B cell (primary cell): ENCODE measurements around the gene DIAPH1. TPM values are rescaled to one million over a fixed set of nuclear protein-coding genes. Genes with fewer than 3 reads are reported as not detected.

Source experiments
- ATAC-seq: fragments of 200-7000 bp; cut with Tn5 transposase; one replicate; pipeline ENCODE4 v1.10.0; 2021; ENCODE audit warnings: low read depth, mild to moderate bottlenecking, moderate number of reproducible peaks, moderate library complexity
- CTCF ChIA-PET: fragments of 350-600 bp; sonication (Branson Sonifier 250); formaldehyde crosslinking; loops from one replicate; lab custom pipeline; 2021; ENCODE audit warnings: antibody characterized with exemption, inconsistent platforms; lab: Charles Lee
- POLR2A ChIA-PET: fragments of 350-600 bp; sonication (Branson Sonifier 250); formaldehyde crosslinking; loops from one replicate; lab custom pipeline; 2021; ENCODE audit warnings: antibody characterized with exemption; lab: Charles Lee
- DNase-seq: peaks from one replicate; pipeline ENCODE4 v3.0.0; 2013
- H2AFZ ChIP-seq: 2 replicates; pipeline ENCODE4 v1.6.1; 2012; ENCODE audit warnings: mild to moderate bottlenecking, low read depth, low read length; ENCODE audit not compliant: insufficient read depth, poor library complexity, severe bottlenecking
- H3K27ac ChIP-seq, 2 donors: 1 replicate in 1 of 2; 2 replicates in 1 of 2; pipeline ENCODE4 v1.5.1; 2012 to 2013; ENCODE audit warnings: low read length in 2 of 2, mild to moderate bottlenecking in 2 of 2, moderate library complexity in 1 of 2
- H3K27me3 ChIP-seq, 4 experiments: fragments of 200-600 bp in 1 of 4; sonication (generic) in 1 of 4; replicated peaks in 1 of 4; 1 replicate in 2 of 4; 2 replicates in 2 of 4; pipeline versions ENCODE4 v1.6.1 to v1.7.0; 2013 to 2016; ENCODE audit warnings: low read length in 3 of 4, mild to moderate bottlenecking in 2 of 4, mixed read lengths in 1 of 4, moderate library complexity in 1 of 4; ENCODE audit not compliant: insufficient read depth in 4 of 4, control insufficient read depth in 3 of 4; ENCODE audit errors: control extremely low read depth in 1 of 4
- H3K36me3 ChIP-seq, 2 experiments: replicated peaks in 1 of 2; 1 replicate in 1 of 2; 2 replicates in 1 of 2; pipeline versions ENCODE4 v1.6.1 to v1.7.1; 2013; ENCODE audit warnings: low read length in 1 of 2; ENCODE audit not compliant: insufficient read depth in 2 of 2, control insufficient read depth in 1 of 2; ENCODE audit errors: control extremely low read depth in 1 of 2, extremely low read depth in 1 of 2
- H3K4me1 ChIP-seq, 2 donors: fragments of 200-600 bp in 1 of 2; sonication (generic) in 1 of 2; 1 replicate in 1 of 2; 2 replicates in 1 of 2; pipeline versions ENCODE4 v1.5.1 to v1.6.1; 2013 to 2017; ENCODE audit warnings: low read length in 2 of 2; ENCODE audit not compliant: control insufficient read depth in 2 of 2, insufficient read depth in 2 of 2
- H3K4me2 ChIP-seq: replicated peaks from 2 replicates; pipeline ENCODE3; 2012; ENCODE audit warnings: mild to moderate bottlenecking, low read depth, low read length; ENCODE audit not compliant: poor library complexity, severe bottlenecking
- H3K4me3 ChIP-seq, 5 experiments: fragments of 200-600 bp in 1 of 5; sonication (generic) in 1 of 5; 1 replicate in 3 of 5; 2 replicates in 2 of 5; pipeline versions ENCODE4 v1.5.1 to v1.7.0; 2011 to 2016; ENCODE audit warnings: low read length in 4 of 5, mild to moderate bottlenecking in 4 of 5, low read depth in 2 of 5, control low read depth in 1 of 5, moderate library complexity in 1 of 5; ENCODE audit not compliant: insufficient read depth in 1 of 5; ENCODE audit errors: control extremely low read depth in 1 of 5, extremely low read depth in 1 of 5
- H3K79me2 ChIP-seq: fragments of 200-600 bp; sonication (generic); one replicate; pipeline ENCODE4 v1.6.0; 2016; ENCODE audit warnings: low read length; ENCODE audit not compliant: control insufficient read depth, insufficient read depth
- H3K9ac ChIP-seq: fragments of 200-600 bp; sonication (generic); 2 replicates; pipeline ENCODE4 v1.6.1; 2017; ENCODE audit warnings: mild to moderate bottlenecking, low read length, moderate library complexity
- H3K9me3 ChIP-seq, 3 donors: one replicate each; pipeline versions ENCODE4 v1.6.1 to v1.7.1; 2013; ENCODE audit warnings: low read length in 2 of 3; ENCODE audit not compliant: control insufficient read depth in 2 of 3, insufficient read depth in 1 of 3; ENCODE audit errors: control extremely low read depth in 1 of 3
- H4K20me1 ChIP-seq: 2 replicates; pipeline ENCODE4 v1.6.0; 2012; ENCODE audit warnings: mild to moderate bottlenecking, low read length; ENCODE audit not compliant: insufficient read depth, control insufficient read depth, poor library complexity, severe bottlenecking
- H3K27ac Mint-ChIP-seq: one replicate; pipeline ENCODE4 v1.8.0; 2021; ENCODE audit warnings: mixed read lengths
- H3K27me3 Mint-ChIP-seq: one replicate; pipeline ENCODE4 v1.8.0; 2021; ENCODE audit warnings: mixed read lengths
- H3K4me1 Mint-ChIP-seq: one replicate; pipeline ENCODE4 v1.8.0; 2021; ENCODE audit warnings: mixed read lengths
- H3K4me3 Mint-ChIP-seq: one replicate; pipeline ENCODE4 v1.8.0; 2021; ENCODE audit warnings: mixed read lengths
- H3K9me3 Mint-ChIP-seq: one replicate; pipeline ENCODE4 v1.8.0; 2022; ENCODE audit warnings: mixed read lengths; ENCODE audit not compliant: insufficient read depth
- EZH2 ChIP-seq: IDR thresholded peaks from 2 replicates; pipeline ENCODE4 v1.6.1; 2012; ENCODE audit warnings: borderline replicate concordance, low read depth, mild to moderate bottlenecking, moderate library complexity, low read length; ENCODE audit not compliant: insufficient read depth, poor library complexity, severe bottlenecking
- WGBS: methylation state at CpG from one replicate; pipeline ENCODE4 v1.1.5; 2013; ENCODE audit warnings: missing lambda C conversion rate; ENCODE audit not compliant: insufficient coverage; 5-methylcytosine and 5-hydroxymethylcytosine counted together
- intact Hi-C: fragments of 100-400 bp; cut with micrococcal nuclease; formaldehyde crosslinking; loops from one replicate; pipeline ENCODE4 v1.10.0; 2022
- polyA plus RNA-seq: library from polyadenylated mRNA; depleted of rRNA; stranded (reverse); fragments of >200 nt; gene quantifications from 2 replicates; pipeline ENCODE4 v1.2.3, GENCODE V29; 2012
- total RNA-seq, 2 donors: library from RNA; stranded (reverse); fragments of 120-200 nt in 1 of 2; gene quantifications; 1 replicate in 1 of 2; 2 replicates in 1 of 2; pipeline versions ENCODE4 v1.2.3 to v1.2.4, GENCODE V29; 2013 to 2022
- TF ChIP-seq, protein P1 (sequence below): fragments of 200-600 bp; IDR thresholded peaks from one replicate; pipeline ENCODE4 v1.8.0; 2022; ENCODE audit warnings: antibody characterized with exemption, mild to moderate bottlenecking

Gene DIAPH1
- total and polyA plus RNA-seq, 2 donors (not counting 1 experiment from before 2014, with no cell fraction given): 59.7 to 113 TPM

DNA sequence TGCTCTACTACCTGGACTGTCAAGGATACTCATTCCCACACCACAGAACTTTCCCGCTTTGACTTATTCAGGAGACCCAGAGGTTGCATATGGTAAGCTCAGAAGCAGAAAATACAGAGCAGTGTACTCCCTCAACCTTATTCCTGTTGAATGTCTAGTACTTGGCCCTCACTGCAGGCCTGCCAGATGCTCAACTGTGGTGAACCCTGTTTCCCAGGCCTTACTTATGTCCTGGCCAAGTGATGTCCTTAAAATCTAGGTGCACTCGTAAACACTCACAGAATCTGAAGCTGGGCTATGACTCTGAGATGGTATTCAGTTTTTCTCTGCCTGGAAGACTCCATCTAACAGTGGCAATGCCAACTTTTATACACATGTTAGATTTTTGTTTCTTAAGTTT, 21.0 kb downstream of the DIAPH1 start:
- POLR2A ChIA-PET: interaction anchor here (0.6 to 0.7 kb wide), 3 partner anchors 20 to 1910 kb away, joined by 3 to 6 read pairs (median 3); no protein-coding TSS in a partner anchor
- Histone ChIP-seq H3K9ac (no peak overlapping the region), H2AFZ (no peak overlapping the region), H3K36me3 (peaks cover 7 to 11% of the 10 kb centered on the region in 2 experiments), H3K27me3 (no peaks in the 10 kb centered on the region), H3K79me2 (peaks cover 89% of the 10 kb centered on the region), H3K4me1 (peaks cover 19 to 35% of the 10 kb centered on the region in 2 donors), H3K4me2 (peak overlapping the region; percentile 5), H3K9me3 (peaks cover 0 to 6% (median 0%) of the 10 kb centered on the region in 3 donors), H4K20me1 (peaks cover 38% of the 10 kb centered on the region), H3K4me3 (no peak overlapping the region), H3K27ac (peak overlapping the region in 1 of 2 donors; percentile 51)
- intact Hi-C loops: no loop called here
- no peak overlapping the region for H3K4me3 Mint-ChIP-seq
- H3K9me3 Mint-ChIP-seq: no peaks in the 10 kb centered on the region
- no peaks in the 10 kb centered on the region for H3K27me3 Mint-ChIP-seq
- 100% methylated on average over 2 of the region's 2 CpGs for WGBS
- no peak for ATAC-seq
- CTCF ChIA-PET: interaction anchor here (1.0 to 5.6 kb wide), 10 partner anchors 8 to 363 kb away, joined by 3 to 50 read pairs (median 4); partner anchors contain the start of genes DIAPH1, HDAC3 and RELL2
- no peak for TF ChIP-seq EZH2
- H3K27ac Mint-ChIP-seq: peak overlapping the region; percentile 17
- peaks cover 58% of the 10 kb centered on the region for H3K4me1 Mint-ChIP-seq
- DNase-seq: no peak

DNA sequence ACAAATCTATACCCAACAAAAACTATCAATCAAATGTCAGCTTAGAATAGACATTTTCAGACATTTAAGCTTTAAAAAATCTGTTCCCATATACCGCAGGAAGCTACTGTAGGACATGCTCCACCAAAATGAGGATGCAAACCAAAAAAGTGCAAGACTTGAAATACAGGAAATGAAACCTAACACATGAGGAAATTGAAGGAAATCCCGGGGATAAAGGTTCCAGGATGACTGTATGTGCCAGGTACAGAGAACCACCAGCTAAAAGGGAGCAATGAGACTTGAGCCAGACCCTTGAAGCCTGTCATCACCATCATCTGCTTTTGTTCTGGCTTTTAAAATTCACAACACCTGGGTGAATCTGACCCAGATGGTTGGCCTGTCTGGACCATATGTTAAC, 21.4 kb downstream of the DIAPH1 start:
- peak overlapping the region; percentile 17 for H3K27ac Mint-ChIP-seq
- no peak for ATAC-seq
- CTCF ChIA-PET: interaction anchor here (0.6 to 5.6 kb wide), 12 partner anchors 8 to 363 kb away, joined by 3 to 50 read pairs (median 3); partner anchors contain the start of genes DIAPH1, HDAC3 and RELL2
- no peak overlapping the region for H3K9ac ChIP-seq
- peaks cover 43% of the 10 kb centered on the region for H4K20me1 ChIP-seq
- peaks cover 21 to 37% of the 10 kb centered on the region in 2 donors for H3K4me1 ChIP-seq
- 60% methylated on average over 1 of the region's 2 CpGs for WGBS
- H3K9me3 ChIP-seq: peaks cover 0 to 6% (median 0%) of the 10 kb centered on the region in 3 donors
- peaks cover 7 to 11% of the 10 kb centered on the region in 2 experiments for H3K36me3 ChIP-seq
- H3K4me3 ChIP-seq: no peak overlapping the region
- H3K27me3 ChIP-seq: no peaks in the 10 kb centered on the region
- H3K79me2 ChIP-seq: peaks cover 89% of the 10 kb centered on the region
- intact Hi-C loops: no loop called here
- no peaks in the 10 kb centered on the region for H3K9me3 Mint-ChIP-seq
- H2AFZ ChIP-seq: no peak overlapping the region
- H3K4me1 Mint-ChIP-seq: peaks cover 58% of the 10 kb centered on the region
- peak; percentile 26 for DNase-seq
- H3K27me3 Mint-ChIP-seq: no peaks in the 10 kb centered on the region
- no peak for TF ChIP-seq EZH2
- TF ChIP-seq, protein P1, sequence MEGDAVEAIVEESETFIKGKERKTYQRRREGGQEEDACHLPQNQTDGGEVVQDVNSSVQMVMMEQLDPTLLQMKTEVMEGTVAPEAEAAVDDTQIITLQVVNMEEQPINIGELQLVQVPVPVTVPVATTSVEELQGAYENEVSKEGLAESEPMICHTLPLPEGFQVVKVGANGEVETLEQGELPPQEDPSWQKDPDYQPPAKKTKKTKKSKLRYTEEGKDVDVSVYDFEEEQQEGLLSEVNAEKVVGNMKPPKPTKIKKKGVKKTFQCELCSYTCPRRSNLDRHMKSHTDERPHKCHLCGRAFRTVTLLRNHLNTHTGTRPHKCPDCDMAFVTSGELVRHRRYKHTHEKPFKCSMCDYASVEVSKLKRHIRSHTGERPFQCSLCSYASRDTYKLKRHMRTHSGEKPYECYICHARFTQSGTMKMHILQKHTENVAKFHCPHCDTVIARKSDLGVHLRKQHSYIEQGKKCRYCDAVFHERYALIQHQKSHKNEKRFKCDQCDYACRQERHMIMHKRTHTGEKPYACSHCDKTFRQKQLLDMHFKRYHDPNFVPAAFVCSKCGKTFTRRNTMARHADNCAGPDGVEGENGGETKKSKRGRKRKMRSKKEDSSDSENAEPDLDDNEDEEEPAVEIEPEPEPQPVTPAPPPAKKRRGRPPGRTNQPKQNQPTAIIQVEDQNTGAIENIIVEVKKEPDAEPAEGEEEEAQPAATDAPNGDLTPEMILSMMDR: no peak
- POLR2A ChIA-PET: interaction anchor here (0.9 kb wide), 1 partner anchor 21 kb away, joined by 3 read pairs; no protein-coding TSS in a partner anchor
- H3K4me2 ChIP-seq: peak overlapping the region; percentile 5
- peak overlapping the region in 1 of 2 donors; percentile 51 for H3K27ac ChIP-seq
- no peak overlapping the region for H3K4me3 Mint-ChIP-seq
